ENCODE data around the gene CLEC2L. TPM values are rescaled to one million over a fixed set of nuclear protein-coding genes. Genes with fewer than 3 reads are reported as not detected.

Gene CLEC2L
- total RNA-seq, 6 experiments from 2014 or later, result not detected

- Mint-ChIP-seq H3K27ac (no peak overlapping the region), H3K4me1 (ENCODE audit: low read depth) (no peaks in the 10 kb centered on the region), H3K4me3 (no peak overlapping the region), H3K27me3 (ENCODE audit: insufficient read depth) (no peaks in the 10 kb centered on the region; the same call in 1 of the 2 replicates), H3K9me3 (no peaks in the 10 kb centered on the region), H3K36me3 (ENCODE audit: low read depth) (no peaks in the 10 kb centered on the region; the same call in 1 of the 2 replicates)
- no peak for TF ChIP-seq CTCF (IDR thresholded peaks at IDR 0.05)
- no peak for DNase-seq
Observed at GRCh38 chr7:139585042-139585441, 61.6 kb downstream of the CLEC2L start.

GRCh38 chr7:139586286-139586685 is 62.8 kb downstream of the CLEC2L start:
- TF ChIP-seq CTCF (IDR thresholded peaks at IDR 0.05), result no peak
- H3K36me3 Mint-ChIP-seq (ENCODE audit: low read depth), result peaks cover 4% of the 10 kb centered on the region; the same call in 1 of the 2 replicates
- no peak overlapping the region for H3K4me3 Mint-ChIP-seq
- no peaks in the 10 kb centered on the region; the same call in 1 of the 2 replicates for H3K27me3 Mint-ChIP-seq (ENCODE audit: insufficient read depth)
- no peaks in the 10 kb centered on the region for H3K4me1 Mint-ChIP-seq (ENCODE audit: low read depth)
- H3K27ac Mint-ChIP-seq, result no peak overlapping the region
- DNase-seq, result no peak
- H3K9me3 Mint-ChIP-seq, result no peaks in the 10 kb centered on the region

GRCh38 chr7:139587535-139587934 is 64.0 kb downstream of the CLEC2L start:
- no peak for TF ChIP-seq CTCF (IDR thresholded peaks at IDR 0.05)
- H3K27me3 Mint-ChIP-seq (ENCODE audit: insufficient read depth), result no peaks in the 10 kb centered on the region; the same call in 1 of the 2 replicates
- DNase-seq, result no peak
- H3K27ac Mint-ChIP-seq, result no peak overlapping the region
- H3K4me3 Mint-ChIP-seq, result no peak overlapping the region
- H3K4me1 Mint-ChIP-seq (ENCODE audit: low read depth), result no peaks in the 10 kb centered on the region
- no peaks in the 10 kb centered on the region for H3K9me3 Mint-ChIP-seq
- peaks cover 9% of the 10 kb centered on the region; the same call in 1 of the 2 replicates for H3K36me3 Mint-ChIP-seq (ENCODE audit: low read depth)

- no peak for DNase-seq
- H3K9me3 Mint-ChIP-seq, result no peaks in the 10 kb centered on the region
- no peaks in the 10 kb centered on the region for H3K27me3 Mint-ChIP-seq (ENCODE audit: insufficient read depth)
- H3K4me3 Mint-ChIP-seq, result no peak overlapping the region
- TF ChIP-seq CTCF (IDR thresholded peaks at IDR 0.05), result no peak
- no peak overlapping the region for H3K27ac Mint-ChIP-seq
- no peaks in the 10 kb centered on the region for H3K4me1 Mint-ChIP-seq (ENCODE audit: low read depth)
- peaks cover 9% of the 10 kb centered on the region; the same call in 1 of the 2 replicates for H3K36me3 Mint-ChIP-seq (ENCODE audit: low read depth)
Observed at GRCh38 chr7:139588632-139589031, 65.1 kb downstream of the CLEC2L start.

GRCh38 chr7:139589474-139589873 is 66.0 kb downstream of the CLEC2L start:
- no peaks in the 10 kb centered on the region for H3K4me1 Mint-ChIP-seq (ENCODE audit: low read depth)
- H3K9me3 Mint-ChIP-seq, result no peaks in the 10 kb centered on the region
- no peak for TF ChIP-seq CTCF (IDR thresholded peaks at IDR 0.05)
- DNase-seq, result no peak
- H3K36me3 Mint-ChIP-seq (ENCODE audit: low read depth), result peaks cover 13% of the 10 kb centered on the region; the same call in 1 of the 2 replicates
- no peak overlapping the region for H3K27ac Mint-ChIP-seq
- no peaks in the 10 kb centered on the region; the same call in 1 of the 2 replicates for H3K27me3 Mint-ChIP-seq (ENCODE audit: insufficient read depth)
- H3K4me3 Mint-ChIP-seq, result no peak overlapping the region
